HG02610 (cell line): ENCODE data around the gene MYO9B.
A peak's percentile ranks its signal among the peaks of the same experiment; 100 is the strongest.

Experiments used
- ATAC-seq: cut with Tn5 transposase; IDR thresholded peaks from one replicate; pipeline ENCODE4 v1.9.1; 2021; ENCODE audit warnings: mild to moderate bottlenecking, moderate library complexity; ENCODE audit not compliant: unreplicated experiment

Gene MYO9B, protein sequence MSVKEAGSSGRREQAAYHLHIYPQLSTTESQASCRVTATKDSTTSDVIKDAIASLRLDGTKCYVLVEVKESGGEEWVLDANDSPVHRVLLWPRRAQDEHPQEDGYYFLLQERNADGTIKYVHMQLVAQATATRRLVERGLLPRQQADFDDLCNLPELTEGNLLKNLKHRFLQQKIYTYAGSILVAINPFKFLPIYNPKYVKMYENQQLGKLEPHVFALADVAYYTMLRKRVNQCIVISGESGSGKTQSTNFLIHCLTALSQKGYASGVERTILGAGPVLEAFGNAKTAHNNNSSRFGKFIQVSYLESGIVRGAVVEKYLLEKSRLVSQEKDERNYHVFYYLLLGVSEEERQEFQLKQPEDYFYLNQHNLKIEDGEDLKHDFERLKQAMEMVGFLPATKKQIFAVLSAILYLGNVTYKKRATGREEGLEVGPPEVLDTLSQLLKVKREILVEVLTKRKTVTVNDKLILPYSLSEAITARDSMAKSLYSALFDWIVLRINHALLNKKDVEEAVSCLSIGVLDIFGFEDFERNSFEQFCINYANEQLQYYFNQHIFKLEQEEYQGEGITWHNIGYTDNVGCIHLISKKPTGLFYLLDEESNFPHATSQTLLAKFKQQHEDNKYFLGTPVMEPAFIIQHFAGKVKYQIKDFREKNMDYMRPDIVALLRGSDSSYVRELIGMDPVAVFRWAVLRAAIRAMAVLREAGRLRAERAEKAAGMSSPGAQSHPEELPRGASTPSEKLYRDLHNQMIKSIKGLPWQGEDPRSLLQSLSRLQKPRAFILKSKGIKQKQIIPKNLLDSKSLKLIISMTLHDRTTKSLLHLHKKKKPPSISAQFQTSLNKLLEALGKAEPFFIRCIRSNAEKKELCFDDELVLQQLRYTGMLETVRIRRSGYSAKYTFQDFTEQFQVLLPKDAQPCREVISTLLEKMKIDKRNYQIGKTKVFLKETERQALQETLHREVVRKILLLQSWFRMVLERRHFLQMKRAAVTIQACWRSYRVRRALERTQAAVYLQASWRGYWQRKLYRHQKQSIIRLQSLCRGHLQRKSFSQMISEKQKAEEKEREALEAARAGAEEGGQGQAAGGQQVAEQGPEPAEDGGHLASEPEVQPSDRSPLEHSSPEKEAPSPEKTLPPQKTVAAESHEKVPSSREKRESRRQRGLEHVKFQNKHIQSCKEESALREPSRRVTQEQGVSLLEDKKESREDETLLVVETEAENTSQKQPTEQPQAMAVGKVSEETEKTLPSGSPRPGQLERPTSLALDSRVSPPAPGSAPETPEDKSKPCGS (N-terminal part only)

DNA sequence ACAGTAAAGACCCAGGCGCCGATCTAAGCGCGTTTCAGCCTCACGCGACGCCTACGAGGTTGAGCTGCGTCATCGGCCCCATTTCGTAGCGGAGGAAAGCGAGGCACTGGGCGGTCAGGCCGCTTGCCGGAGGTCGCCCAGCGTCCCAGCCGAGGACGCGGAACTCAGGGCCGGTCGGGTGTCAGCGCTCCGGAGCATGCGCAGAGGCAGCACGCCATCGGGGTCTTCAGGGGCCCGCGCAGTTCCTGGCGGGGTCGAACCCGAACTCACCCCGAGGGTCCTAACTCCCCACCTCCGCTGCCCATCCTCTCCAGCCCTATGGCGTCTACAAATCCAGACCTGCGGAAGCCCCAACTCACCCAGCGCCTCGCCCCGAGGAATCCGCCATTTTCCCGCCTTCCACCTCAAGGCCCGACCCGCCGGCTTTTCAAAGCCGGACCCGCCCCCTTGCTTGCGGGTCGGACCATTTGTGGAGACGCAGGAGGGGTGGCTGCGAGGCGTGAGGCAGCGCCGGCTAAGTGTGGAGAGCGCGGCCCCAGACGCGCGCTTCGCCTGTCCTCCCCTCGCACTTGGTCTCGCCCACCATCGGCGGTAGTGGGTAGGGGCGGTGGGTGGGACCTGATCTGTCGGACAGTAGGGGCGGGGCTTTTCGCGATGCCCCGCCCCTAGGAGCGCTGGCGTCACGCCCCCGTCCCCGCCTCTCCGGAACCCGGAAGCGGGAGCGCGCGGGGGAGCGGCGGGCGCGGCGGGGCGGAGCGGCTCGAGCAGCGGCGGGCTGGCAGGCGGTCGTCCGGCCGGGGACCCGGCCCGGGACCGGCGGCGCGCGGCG, at the start of gene MYO9B, which contains the start of gene HAUS8:
Gene MYO9B (plus strand): TSS at position 743 of the 829 bp plus-strand sequence. CDS start 25,941 bp downstream, outside the sequence.
Gene HAUS8 (minus strand): TSS at position 418 of the 829 bp plus-strand sequence. CDS start 30 bp downstream, at position 388.
- ATAC-seq, result peak; percentile 76

DNA sequence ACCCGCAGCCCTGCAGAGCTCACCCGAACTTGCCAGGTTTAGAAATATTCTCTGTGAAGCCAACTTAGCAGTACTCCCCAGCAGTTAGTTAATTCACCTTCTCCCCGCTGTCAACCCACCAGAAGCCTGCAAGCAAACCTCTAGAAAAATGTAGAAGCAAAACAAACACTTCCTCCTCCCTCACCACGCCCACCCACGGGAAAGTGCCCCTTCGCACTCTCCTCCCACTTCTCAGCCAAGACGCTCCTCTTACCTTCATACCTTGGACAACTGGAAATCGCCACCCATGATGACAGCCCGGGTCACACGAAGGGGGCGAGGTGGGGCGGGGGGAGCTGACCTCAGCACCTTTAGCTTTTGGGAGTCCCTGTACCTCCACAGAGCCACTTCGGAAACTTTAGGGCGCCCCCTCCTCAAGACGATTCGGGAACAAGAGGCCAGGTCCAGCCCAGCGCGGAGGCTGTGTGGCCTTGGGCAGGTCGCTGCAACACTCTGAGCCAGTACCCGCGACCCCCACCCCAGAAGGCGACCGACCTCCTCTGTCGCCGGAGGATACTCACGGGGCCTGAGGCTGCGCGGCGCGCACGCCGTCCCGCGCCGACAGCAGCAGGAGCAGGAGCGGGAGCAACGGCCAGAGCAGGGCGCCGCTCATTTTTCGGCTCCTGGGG, 49.5 kb upstream of the MYO9B start:
- no peak for ATAC-seq

DNA sequence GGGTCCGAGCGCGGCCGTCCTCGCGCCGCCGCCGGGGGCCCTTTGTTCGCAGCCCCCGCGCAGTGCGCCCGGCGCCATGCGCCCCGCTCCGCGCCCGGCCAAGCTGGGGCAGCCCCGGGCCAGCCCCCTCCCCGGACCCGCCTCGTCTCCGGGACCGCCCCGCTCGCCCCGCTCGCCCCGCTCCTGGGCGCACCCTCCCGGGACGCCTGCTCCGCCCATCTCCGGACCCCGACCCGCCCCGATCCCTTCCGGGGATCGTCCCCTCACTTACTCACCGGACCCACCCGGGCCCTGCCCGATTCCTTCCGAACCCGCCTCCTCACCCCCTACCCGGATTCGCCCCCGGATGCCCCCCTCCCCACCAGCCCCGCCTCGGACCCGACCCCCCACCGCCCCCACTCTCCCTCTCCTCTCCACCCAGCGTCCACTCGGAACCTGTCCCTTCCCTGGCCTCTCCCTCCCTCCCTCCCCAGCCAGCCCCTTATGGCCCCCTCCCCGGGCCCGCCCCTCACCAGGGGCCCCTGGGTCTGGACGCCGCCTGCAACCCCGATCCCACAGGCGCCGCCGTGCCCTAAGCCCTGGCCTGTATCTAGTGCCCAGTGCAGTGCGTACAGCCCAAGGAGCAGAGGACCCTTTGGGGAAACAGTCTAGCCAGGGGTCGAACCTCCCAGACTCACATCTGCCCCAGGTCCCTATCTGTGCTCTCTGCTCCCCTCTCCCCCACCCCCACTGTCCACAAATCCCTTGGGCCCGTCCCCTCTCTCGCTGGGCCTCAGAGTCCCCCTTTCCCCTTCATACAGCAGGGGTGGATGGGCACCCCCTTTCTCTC, 48.7 kb upstream of the MYO9B start, which contains the start of gene CPAMD8:
Gene CPAMD8 (minus strand): TSS at position 105 of the 829 bp plus-strand sequence. CDS start 168 bp downstream, outside the sequence.
- no peak for ATAC-seq

DNA sequence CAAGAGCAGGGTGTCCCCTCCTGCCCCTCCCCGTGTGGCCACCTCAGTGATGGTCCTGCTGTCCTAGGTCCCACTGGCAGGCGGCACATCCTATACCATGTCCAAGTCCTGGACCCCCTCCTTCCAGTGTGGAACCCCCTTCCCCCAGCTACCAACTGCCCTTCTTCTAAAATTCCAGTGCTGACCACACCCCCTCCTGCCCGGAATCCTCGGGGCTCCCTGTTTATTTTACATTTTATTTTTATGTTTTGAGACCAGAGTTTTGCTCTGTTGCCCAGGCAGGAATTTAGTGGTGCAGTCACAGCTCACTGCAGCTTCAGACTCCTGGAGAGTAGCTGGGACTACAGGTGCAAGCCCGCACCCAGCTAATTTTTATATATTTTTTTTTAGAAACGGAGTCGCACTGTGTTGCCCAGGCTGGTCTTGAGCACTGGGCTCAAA, 48.0 kb upstream of the MYO9B start:
- no peak for ATAC-seq

DNA sequence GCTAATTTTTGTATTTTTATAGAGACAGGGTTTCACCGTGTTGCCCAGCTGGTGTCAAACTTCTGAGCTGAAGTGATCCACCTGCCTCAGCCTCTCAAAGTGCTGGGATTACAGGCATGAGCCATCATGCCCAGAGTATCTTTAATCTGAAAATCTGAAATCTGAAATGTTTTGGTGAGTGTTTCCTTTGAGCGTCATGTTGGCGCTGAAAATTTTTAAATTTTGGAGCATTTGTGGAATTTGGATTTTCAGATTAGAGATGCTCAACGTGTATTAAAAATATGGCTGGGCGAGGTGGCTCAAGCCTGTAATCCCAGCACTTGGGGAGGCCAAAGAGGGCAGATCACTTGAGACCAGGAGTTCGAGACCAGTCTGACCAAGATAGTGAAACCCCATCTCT, 43.8 kb upstream of the MYO9B start:
- no peak for ATAC-seq

DNA sequence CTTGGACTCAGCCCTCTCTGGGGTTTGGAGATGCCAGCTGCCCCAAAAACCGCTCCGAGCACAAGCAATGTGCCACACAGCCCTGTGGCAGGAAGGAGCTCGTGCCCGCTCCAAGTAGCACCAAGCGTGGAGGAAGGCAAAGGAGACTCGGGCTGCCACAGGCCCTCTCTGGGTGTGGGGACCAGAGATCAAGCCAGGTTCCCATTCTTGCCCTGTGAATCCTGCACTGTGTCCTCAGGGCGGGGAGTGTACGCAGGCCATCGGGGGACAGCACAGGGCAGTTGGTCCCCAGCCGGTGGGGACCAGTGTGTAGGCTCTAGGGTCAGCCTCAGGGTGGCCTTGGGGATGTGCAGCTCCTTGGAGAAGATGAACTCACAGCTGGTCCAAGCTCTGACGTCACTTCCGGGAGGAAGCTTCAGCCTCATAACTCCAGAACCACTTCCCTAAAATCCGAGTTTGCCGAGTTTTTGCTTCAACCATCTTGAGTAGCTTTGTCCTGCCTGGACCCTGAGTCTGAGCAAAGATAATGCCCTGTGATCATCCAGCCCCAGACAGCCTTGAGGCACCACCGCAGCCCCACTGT, 39.6 kb upstream of the MYO9B start:
- ATAC-seq, result no peak

DNA sequence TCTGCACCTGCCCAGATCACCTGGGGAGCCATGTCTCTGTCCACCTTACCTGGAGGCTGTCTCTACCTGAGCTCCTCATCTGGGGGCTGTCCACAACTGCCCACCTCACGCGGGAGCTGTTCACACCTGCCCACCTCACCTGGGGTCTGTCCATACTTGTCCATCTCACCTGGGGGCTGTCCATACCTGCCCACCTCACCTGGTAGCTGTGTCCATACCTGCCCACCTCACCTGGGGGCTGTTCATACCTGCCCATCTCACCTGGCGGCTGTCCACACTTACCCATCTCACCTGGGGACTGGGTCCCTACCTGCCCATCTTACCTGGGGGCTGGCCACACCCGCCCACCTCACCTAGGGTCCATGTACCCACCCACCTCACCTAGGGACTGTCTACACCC, 38.9 kb upstream of the MYO9B start:
- no peak for ATAC-seq

DNA sequence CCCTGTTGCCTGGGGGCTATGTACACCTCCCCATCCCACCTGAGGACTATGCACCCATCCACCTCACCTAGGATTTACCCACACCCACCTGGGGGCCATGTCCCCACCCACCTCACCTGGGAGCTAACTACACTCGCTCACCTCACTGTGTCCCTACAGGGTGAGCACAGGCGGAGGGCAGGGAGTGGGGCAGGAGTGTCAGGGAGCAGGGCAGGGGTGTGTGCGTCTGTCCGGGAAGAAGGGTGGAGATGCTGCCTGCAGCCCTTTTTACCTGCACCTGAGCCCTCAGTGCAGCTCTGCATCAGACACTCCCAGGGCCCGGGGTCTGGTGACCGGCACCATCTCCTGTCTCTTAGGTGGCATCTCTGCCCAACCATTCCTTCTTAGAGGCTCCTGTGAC, 38.4 kb upstream of the MYO9B start:
- no peak for ATAC-seq

DNA sequence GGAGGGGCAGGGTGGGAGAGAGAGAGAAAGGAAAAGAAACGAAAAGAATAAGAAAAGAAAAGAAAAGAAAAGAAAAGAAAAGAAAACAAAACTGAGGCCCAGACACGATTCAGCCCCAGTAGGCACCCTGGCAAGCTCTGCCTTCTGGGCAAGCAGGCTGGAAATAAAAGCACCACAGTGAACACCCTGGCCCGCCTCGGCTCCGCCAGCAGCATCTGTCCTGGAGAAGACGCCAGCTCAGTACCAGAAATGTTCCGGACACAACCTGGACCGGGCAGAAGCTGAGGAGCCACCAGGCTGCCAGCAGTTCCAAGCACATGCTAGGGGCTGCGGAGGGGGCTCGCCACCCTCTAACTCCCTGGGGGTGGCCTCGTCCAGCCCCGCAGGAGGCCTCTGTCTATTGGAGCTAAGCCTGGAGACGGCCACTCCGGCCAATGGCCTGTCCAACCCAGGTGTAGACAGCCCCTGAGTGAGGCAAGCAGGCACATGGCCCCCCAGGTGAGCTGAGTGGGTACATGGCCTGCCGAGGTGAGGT, 37.5 kb upstream of the MYO9B start:
- ATAC-seq, result no peak

DNA sequence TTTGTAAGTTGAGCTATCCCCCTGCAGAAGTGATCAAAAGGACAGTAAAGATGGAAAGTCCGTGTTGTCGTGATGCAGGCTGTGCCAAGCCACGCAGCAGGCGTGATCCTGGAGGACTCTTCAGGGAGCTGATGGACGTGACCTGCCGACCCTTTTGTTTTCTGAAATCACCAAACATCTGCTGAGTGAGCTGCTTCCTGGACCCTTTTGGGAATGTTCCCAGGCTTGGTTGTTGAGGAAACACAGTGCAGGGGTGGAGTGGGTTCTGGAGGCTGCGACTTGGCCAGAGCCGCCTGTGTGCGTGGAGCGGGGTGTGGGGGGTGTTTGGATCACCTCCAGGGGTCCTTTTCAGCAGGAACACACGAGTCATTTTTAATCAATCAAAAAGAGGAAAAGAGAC, 33.6 kb upstream of the MYO9B start:
- no peak for ATAC-seq

DNA sequence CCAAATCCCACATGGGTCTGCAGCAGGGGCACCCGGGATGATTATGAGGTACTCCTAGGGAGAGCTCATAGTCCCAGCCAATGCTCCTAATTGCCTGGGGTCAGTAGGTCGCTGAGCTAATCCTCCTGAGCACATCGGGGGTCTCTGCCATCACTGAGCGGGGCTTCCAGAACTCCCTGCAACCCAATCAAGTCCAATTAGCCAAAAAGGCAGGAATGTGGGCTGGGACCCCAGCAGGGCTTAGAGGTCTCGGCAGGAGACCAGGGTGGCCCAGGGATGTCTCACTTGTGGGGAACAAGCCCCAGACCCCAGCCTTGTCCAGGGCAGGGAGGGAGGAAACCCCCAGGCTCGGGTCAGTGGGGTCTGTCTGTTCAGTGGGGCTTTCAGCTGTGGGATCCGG, 31.8 kb upstream of the MYO9B start:
- no peak for ATAC-seq

DNA sequence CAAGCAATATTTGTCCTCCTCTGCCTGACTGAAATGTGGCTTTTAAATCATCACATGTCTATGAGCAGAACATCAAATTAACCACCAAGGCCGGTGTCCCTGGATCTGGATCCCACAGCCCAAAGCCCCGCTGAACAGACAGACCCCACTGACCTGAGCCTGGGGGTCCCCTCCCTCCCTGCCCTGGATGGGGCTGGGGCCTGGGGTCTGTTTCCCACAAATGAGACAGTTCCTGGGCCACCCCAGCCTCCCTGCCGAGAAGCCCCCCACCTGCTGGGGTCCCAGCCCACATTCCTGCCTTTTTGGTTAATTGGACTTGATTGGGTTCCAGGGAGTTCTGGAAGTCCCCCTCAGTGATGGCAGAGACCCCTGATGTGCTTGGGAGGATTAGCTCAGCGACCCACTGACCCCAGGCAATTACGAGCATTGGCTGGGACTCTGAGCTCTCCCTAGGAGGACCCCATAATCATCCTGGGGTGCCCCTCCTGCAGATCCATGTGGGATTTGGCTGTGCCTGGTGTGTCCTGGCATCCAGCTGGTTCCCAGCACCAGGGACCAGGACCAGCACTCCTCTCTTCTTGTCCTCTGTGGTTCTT, 29.6 kb upstream of the MYO9B start:
- no peak for ATAC-seq

DNA sequence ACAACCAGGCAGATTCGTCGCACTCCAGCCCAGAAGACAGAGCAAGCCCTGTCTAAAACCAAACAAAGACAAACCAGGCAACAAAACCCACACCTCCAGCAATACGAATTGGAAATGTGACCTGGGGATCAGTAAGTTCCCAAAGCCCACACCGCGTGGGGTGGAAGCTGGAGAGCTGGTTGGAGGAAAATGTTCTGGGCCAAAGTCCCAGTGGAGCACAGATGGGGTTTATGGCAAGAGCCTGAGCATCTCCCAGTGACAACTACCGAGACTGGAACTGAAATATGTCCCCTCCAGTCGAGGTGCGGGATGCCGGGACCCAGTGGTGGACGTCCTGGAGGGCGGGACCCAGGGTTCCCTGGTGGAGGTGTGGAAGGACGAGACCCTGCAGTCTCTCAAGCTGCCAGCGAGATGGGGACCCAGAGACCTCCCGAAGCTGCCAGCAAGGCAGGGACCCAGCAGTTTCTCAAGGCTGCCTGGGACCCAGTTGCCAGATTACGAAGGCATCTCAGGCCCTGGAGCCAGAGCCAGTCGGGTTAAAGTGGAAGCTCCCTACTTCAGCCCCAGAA, 26.6 kb upstream of the MYO9B start:
- ATAC-seq, result no peak

DNA sequence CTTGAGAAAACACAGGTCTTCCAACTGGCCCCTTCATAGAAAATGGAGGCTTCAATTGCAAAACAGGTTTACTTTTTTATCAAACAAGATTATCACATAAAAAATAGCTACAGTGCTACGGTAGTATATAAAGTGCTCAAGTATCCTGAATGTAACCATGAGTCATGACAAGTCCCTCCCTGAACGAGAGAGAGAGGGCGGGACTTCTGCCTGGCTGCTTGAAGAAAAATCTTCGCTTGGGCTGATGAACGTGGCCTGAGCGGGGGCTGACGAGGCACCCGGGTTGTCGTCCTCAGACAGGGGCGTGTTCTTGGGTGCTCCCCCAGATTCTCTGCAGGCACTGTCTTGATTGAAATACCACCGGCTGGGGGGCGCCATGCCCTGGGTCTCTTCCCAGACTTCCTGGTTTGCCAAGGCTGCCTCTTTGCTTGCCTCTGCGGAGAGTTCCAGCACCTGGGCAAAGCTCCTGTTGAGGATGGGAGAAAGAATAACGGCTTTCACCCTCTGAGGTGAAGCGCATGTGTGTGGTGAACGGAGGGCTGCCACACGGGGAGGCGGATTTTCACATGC, 25.8 kb upstream of the MYO9B start:
- no peak for ATAC-seq

DNA sequence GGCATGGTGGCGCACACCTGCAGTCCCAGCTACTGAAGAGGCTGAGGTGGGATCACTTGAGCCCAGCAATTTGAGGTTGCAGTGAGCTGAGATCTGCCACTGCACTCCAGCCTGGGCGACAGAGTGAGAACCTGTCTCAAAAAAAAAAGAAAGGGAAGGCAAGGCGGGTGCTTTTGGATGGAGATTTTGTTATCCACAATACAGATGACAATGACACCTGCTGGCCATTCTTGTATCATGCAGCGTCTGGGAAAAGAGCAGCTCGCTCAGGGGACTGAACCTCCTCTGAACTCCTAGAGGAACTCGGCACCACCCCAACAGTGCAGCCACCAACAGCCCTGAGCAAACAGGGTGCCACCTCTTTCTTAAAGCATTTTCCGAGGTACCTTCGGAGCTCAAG, 23.1 kb upstream of the MYO9B start:
- ATAC-seq, result no peak

DNA sequence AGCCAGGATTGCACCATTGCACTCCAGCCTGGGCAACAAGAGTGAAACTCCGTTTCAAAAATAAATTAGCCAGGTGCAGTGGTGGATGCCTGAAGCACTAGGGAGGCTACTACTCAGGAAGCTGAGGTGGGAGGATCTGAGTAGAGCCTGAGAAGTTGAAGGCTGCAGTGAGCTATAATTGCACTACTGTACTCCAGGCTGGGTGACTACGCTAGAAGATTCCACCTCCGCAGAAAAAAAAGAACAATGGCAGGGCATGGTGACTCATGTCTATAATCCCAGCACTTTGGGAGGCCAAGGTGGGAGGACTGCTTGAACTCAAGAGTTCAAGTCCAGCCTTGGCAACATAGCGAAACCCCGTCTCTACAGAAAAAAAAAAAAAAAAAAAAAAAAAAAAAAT, 20.8 kb upstream of the MYO9B start:
- no peak for ATAC-seq

DNA sequence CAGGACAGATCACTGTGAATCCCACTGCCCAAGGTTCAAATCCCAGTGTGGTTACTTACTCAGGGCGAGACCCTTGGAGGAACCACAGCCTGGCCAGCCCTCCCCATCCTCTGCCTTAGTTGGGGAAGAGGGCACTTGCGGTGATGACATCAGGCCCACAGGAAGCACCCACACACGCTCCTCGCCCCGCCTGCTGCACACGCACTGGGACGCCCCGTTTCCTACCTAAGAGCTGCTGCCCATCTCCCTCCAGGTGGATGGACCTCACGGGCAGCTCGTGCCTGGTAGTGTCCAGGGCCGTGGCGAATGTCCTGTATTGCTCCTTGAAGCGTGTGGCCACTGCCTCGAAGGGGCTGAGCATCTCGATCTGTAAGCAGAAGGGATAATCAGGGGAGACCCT, 19.9 kb upstream of the MYO9B start:
- no peak for ATAC-seq
